ENCODE results near the gene RUNX2.

DNA sequence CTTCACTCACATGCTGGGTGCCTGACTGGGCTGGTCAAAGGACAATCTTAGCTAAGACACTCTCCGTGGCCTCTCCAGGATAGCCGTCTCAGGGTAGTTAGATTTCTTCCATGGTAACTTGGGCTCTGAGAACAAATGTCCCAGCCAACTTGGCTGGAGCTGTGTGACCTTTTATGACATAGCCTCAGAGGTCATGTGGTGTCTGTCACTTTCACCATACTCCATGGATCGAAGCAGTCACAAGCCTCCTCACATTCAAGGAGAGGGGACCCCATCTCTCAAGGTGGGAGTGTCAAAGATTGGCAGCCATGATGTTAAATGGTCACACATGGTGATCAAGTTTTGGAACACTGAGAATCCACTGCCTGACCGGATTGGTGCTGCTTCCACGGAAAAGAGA is 240.5 kb downstream of the RUNX2 start:
- TF ChIP-seq GATA2 (CRISPR knock-in tag; IDR thresholded peaks at IDR 0.05) (no peak), YY1 (IDR thresholded peaks at IDR 0.05; ENCODE audit: low read depth) (no peak), EP300 (IDR thresholded peaks at IDR 0.05; ENCODE audit: borderline replicate concordance in 1 of 2, low read depth in 1 of 2, low read length in 1 of 2) (no peak), REST (IDR thresholded peaks at IDR 0.05; ENCODE audit: low read depth, low read length) (no peak), JUND (IDR thresholded peaks at IDR 0.05) (no peak), POLR2AphosphoS5 (IDR thresholded peaks at IDR 0.05; ENCODE audit: low read depth, low read length) (no peak)
- TF ChIP-seq, protein P1, sequence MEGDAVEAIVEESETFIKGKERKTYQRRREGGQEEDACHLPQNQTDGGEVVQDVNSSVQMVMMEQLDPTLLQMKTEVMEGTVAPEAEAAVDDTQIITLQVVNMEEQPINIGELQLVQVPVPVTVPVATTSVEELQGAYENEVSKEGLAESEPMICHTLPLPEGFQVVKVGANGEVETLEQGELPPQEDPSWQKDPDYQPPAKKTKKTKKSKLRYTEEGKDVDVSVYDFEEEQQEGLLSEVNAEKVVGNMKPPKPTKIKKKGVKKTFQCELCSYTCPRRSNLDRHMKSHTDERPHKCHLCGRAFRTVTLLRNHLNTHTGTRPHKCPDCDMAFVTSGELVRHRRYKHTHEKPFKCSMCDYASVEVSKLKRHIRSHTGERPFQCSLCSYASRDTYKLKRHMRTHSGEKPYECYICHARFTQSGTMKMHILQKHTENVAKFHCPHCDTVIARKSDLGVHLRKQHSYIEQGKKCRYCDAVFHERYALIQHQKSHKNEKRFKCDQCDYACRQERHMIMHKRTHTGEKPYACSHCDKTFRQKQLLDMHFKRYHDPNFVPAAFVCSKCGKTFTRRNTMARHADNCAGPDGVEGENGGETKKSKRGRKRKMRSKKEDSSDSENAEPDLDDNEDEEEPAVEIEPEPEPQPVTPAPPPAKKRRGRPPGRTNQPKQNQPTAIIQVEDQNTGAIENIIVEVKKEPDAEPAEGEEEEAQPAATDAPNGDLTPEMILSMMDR (IDR thresholded peaks at IDR 0.05): no peak
